A673 (cell line): ENCODE data around the gene ZNF177.

ENCODE experiments used
- CTCF ChIP-seq: fragments of 300-800, 200-600 bp; sonication (generic); conservative IDR thresholded peaks from 2 replicates; pipeline ENCODE4 v1.5.1; 2017; ENCODE audit warnings: low read depth, mild to moderate bottlenecking, antibody characterized with exemption, low read length, moderate library complexity, mixed read lengths
- EZH2 ChIP-seq: fragments of 200-600 bp; sonication (generic); IDR thresholded peaks from 2 replicates; pipeline ENCODE4 v1.6.1; 2017; ENCODE audit warnings: borderline replicate concordance, low read depth, mild to moderate bottlenecking, mixed read lengths, antibody characterized with exemption, low read length; ENCODE audit not compliant: poor library complexity, severe bottlenecking

GRCh38 chr19:9352505-9352904 is 10.3 kb upstream of the ZNF177 start:
- TF ChIP-seq EZH2 (no peak), CTCF (no peak)
